GM23248 (cell line): ENCODE data around the gene CSN1S1.

Source experiments
- EZH2 ChIP-seq: fragments of 200-600 bp; sonication (generic); IDR thresholded peaks from 2 replicates; pipeline ENCODE4 v1.6.1; 2018; ENCODE audit warnings: antibody characterized with exemption, mild to moderate bottlenecking; ENCODE audit not compliant: insufficient read depth, poor library complexity, severe bottlenecking
- EZH2phosphoT487 ChIP-seq: fragments of 200-600 bp; sonication (generic); IDR thresholded peaks from 2 replicates; pipeline ENCODE4 v1.6.1; 2018; ENCODE audit warnings: antibody characterized with exemption, moderate library complexity, mild to moderate bottlenecking, low read depth; ENCODE audit not compliant: insufficient read depth

GRCh38 chr4:69882150-69882549 lies 48.7 kb upstream of the CSN1S1 start:
- no peak for TF ChIP-seq EZH2
- no peak for TF ChIP-seq EZH2phosphoT487
